Uterus (tissue), 4 donors: ENCODE measurements around the gene PSMB5. TPM values are rescaled to one million over a fixed set of nuclear protein-coding genes. Genes with fewer than 3 reads are reported as not detected.

Experiments
- DNase-seq, 2 donors: peaks; one replicate each; pipeline ENCODE4 v3.0.0-alpha.2; 2019 to 2020
- H3K27ac ChIP-seq, 2 donors: fragments of 200-600 bp; sonication (generic); 1 replicate in 1 of 2; 2 replicates in 1 of 2; pipeline ENCODE4 v1.5.1; 2016 to 2018
- H3K27me3 ChIP-seq, 2 donors: fragments of 200-600 bp; sonication (generic); one replicate each; pipeline ENCODE4 v1.5.1; 2018 to 2019; ENCODE audit warnings: control low read depth in 1 of 2
- H3K36me3 ChIP-seq, 2 donors: fragments of 200-600 bp; sonication (generic); one replicate each; pipeline ENCODE4 v1.5.1; 2019; ENCODE audit warnings: control low read depth in 1 of 2
- H3K4me1 ChIP-seq, 2 donors: fragments of 200-600 bp; sonication (generic); one replicate each; pipeline ENCODE4 v1.5.1; 2018 to 2019; ENCODE audit warnings: control low read depth in 1 of 2
- H3K4me3 ChIP-seq, 2 donors: fragments of 200-600 bp; sonication (generic); 1 replicate in 1 of 2; 2 replicates in 1 of 2; pipeline ENCODE4 v1.5.1; 2018 to 2019; ENCODE audit warnings: mild to moderate bottlenecking in 1 of 2
- H3K9me3 ChIP-seq, 2 donors: fragments of 200-600 bp; sonication (generic); one replicate each; pipeline ENCODE4 v1.5.1; 2019; ENCODE audit warnings: control low read depth in 1 of 2
- POLR2A ChIP-seq, 2 donors: fragments of 450-650 bp; IDR thresholded peaks; one replicate each; pipeline ENCODE4 v1.6.1; 2016; ENCODE audit warnings: antibody characterized with exemption in 2 of 2, mild to moderate bottlenecking in 1 of 2, moderate library complexity in 1 of 2
- intact Hi-C: fragments of 100-400 bp; cut with DNase I; formaldehyde crosslinking; loops from one replicate; pipeline ENCODE4 v1.15.1; 2023; ENCODE audit warnings: low total_unique reads
- total RNA-seq, 4 donors: library from RNA; depleted of rRNA in 3 of 4; stranded (reverse); fragments of >200 nt in 3 of 4; gene quantifications; one replicate each; pipeline versions ENCODE4 v1.1.0 to v1.2.4, GENCODE V29; 2014 to 2023
- TF ChIP-seq, protein P1 (sequence below), 4 experiments: fragments of 200-600 bp in 2 of 4; fragments of 450-650 bp in 2 of 4; sonication (generic) in 2 of 4; IDR thresholded peaks; one replicate each; pipeline ENCODE4 v1.5.1; 2016 to 2019; ENCODE audit warnings: antibody characterized with exemption in 4 of 4, mild to moderate bottlenecking in 2 of 4, moderate library complexity in 1 of 4
- donor health status: DM: yes; HTN: yes; CAD: no.

PSMB5 gene
- total RNA-seq, 4 donors from 2014 or later, result 18.4 to 121 (median 92.0) TPM

DNA sequence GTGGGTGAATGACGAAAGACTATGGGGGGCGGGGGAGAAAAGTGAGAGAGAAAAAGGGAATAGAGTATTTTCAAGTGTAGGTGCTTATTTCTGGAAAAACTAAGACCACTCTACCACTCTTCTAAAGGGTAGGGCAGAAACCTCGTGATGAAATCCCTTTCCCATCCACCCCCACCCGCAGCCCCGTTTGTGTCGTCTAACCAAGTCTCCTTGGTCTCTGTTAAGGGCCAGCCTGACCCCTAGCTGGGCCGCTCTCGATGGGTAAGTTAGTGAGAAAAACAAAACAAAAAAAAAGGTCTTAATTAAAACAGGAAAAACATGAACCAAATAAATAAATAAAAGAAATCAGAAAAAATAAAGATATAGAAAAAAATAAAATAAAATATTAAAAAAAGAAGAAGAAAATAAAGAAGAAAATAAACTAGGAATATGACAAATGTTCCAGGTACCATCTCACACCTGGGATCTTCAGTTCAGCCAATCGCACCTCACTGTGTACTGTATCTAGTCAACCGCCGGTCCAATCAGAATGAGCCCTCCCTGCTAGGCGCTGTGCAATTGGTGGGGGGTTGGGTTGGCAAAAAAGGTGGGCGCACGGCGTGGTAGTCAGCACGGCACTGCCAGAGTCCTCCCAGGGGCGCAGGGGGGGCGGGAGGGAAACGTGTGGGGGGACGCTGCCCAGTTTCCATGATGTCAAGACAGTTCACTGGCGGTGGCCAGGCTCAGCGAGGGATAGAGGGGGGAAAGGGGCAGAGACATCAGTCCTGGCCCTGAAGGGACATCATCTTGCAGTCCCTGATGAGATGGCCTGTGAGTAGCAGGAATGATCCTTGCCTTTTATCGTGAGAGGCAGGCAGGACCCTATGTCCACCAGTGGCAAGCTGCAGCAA is 32.4 kb upstream of the PSMB5 start:
- Histone ChIP-seq H3K4me3 (no peak overlapping the region), H3K27ac (no peak overlapping the region), H3K27me3 (no peaks in the 10 kb centered on the region), H3K4me1 (peaks cover 5 to 6% of the 10 kb centered on the region in 2 donors), H3K9me3 (no peaks in the 10 kb centered on the region), H3K36me3 (no peaks in the 10 kb centered on the region)
- no peak for DNase-seq
- intact Hi-C loops, result no loop called here
- TF ChIP-seq, protein P1, sequence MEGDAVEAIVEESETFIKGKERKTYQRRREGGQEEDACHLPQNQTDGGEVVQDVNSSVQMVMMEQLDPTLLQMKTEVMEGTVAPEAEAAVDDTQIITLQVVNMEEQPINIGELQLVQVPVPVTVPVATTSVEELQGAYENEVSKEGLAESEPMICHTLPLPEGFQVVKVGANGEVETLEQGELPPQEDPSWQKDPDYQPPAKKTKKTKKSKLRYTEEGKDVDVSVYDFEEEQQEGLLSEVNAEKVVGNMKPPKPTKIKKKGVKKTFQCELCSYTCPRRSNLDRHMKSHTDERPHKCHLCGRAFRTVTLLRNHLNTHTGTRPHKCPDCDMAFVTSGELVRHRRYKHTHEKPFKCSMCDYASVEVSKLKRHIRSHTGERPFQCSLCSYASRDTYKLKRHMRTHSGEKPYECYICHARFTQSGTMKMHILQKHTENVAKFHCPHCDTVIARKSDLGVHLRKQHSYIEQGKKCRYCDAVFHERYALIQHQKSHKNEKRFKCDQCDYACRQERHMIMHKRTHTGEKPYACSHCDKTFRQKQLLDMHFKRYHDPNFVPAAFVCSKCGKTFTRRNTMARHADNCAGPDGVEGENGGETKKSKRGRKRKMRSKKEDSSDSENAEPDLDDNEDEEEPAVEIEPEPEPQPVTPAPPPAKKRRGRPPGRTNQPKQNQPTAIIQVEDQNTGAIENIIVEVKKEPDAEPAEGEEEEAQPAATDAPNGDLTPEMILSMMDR (IDR thresholded peaks at IDR 0.05), result no peak
- TF ChIP-seq POLR2A (IDR thresholded peaks at IDR 0.05), result no peak

DNA sequence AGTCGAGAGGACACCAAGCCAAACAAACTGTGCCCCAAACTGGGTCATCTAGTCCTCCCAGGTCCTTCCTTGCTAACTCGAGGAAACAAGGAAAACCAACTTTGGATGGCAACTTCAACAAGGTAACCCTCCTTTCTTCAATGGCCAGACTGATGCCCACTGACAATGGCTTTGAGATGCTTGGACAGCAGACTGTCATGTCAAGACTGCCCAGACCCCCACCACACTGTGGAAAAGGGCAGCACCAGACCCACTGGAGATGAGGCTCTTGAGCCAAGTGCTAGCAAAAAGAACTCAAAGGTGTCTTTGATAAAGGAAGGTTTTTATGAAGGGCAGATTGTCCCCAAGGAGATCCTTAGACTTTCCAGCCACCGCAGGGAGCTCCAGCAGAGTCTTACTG is 31.7 kb upstream of the PSMB5 start:
- H3K36me3 ChIP-seq, result no peaks in the 10 kb centered on the region
- H3K27ac ChIP-seq, result no peak overlapping the region
- intact Hi-C loops, result no loop called here
- no peak for TF ChIP-seq POLR2A (IDR thresholded peaks at IDR 0.05)
- TF ChIP-seq, protein P1 (IDR thresholded peaks at IDR 0.05), result no peak
- no peak for DNase-seq
- no peaks in the 10 kb centered on the region for H3K9me3 ChIP-seq
- no peak overlapping the region for H3K4me3 ChIP-seq
- no peaks in the 10 kb centered on the region for H3K27me3 ChIP-seq
- H3K4me1 ChIP-seq, result no peaks in the 10 kb centered on the region

DNA sequence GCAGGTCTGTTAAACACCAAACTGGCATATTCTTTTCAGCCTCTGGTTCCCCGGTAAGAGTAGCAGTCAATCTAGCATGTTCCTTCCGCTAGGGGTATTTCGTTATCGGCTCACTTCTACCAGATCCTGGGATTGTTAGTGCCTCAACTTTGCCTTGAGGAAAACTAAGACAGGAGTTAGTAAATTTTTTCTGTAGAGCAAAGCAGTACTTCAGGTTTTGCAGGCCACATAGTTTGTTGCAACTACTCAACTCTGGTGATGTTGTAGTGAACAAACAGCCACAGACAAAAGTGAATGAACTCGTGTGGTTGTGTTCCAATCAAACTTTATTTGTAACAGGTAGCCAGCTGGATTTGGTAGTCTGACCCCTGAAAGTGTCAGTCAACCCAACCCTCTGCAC is 28.9 kb upstream of the PSMB5 start:
- intact Hi-C loops, result no loop called here
- Histone ChIP-seq H3K4me3 (no peak overlapping the region), H3K9me3 (no peaks in the 10 kb centered on the region), H3K4me1 (no peaks in the 10 kb centered on the region), H3K36me3 (no peaks in the 10 kb centered on the region), H3K27me3 (no peaks in the 10 kb centered on the region), H3K27ac (peak overlapping the region in 1 of 2 donors; percentile 6)
- TF ChIP-seq POLR2A (IDR thresholded peaks at IDR 0.05), result no peak
- DNase-seq, result no peak

DNA sequence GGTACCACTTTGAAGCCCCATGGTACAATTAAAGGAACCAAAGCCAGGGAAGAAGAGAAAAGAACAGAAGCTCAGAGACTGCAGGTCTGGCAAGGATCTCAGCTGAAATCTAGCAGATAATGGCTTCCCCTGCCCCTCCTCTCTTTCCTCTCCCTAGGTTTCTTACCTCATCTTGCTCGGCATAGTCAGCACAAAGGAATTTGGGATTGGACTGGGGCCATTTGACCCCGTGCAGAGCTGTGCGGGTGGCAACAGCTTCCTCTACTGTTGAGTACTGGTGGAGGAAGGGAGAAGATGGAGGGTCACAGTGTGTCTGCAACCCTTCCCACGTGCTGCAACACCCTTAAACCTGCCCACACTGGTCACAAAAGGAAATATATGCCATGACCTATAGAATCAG is 27.3 kb upstream of the PSMB5 start:
- intact Hi-C loops, result no loop called here
- H3K36me3 ChIP-seq, result no peaks in the 10 kb centered on the region
- H3K4me3 ChIP-seq, result no peak overlapping the region
- no peaks in the 10 kb centered on the region for H3K4me1 ChIP-seq
- no peaks in the 10 kb centered on the region for H3K27me3 ChIP-seq
- H3K9me3 ChIP-seq, result no peaks in the 10 kb centered on the region
- TF ChIP-seq, protein P1 (IDR thresholded peaks at IDR 0.05), result no peak
- no peak for TF ChIP-seq POLR2A (IDR thresholded peaks at IDR 0.05)
- H3K27ac ChIP-seq, result peak overlapping the region; percentile 44 to 75
- peak; percentile 84 to 88 for DNase-seq

DNA sequence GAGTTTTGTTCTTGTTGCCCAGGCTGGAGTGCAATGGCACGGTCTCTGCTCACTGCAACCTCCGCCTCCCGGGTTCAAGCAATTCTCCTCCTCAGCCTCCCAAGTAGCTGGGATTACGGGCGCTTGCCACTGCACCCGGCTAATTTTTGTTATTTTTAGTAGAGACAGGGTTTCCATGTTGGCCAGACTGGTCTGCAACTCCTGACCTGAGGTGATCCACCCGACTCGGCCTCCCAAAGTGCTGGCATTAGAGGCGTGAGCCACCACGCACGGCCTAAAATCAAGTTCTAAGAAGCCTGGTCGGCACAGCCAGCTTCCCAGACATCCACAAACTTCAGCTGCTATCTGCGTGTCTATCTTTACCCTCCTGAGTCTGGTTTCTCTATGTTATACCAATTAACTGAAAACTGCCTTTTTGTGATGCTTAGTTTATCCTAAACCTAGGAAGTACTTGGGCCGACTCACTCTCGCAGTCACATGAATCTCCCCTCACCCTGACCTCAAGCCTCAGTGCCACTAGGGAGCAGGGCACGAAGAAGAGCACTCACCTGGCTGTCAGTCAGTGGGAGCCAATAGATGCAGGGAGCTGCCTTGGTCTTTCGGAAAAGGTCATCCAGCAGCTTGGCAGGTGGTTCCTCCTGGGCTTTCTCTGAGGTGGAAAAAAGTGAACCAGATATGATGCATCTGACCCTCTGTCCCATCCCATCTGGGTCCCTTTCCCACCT is 26.0 kb upstream of the PSMB5 start:
- H3K36me3 ChIP-seq, result no peaks in the 10 kb centered on the region
- DNase-seq, result no peak
- H3K27me3 ChIP-seq, result no peaks in the 10 kb centered on the region

More for the DNA sequence above, 26.0 kb upstream of the PSMB5 start:
- H3K27ac ChIP-seq, result peak overlapping the region; percentile 44 to 75
- H3K9me3 ChIP-seq, result no peaks in the 10 kb centered on the region
- no peaks in the 10 kb centered on the region for H3K4me1 ChIP-seq
- TF ChIP-seq, protein P1 (IDR thresholded peaks at IDR 0.05), result no peak
- TF ChIP-seq POLR2A (IDR thresholded peaks at IDR 0.05), result no peak
- intact Hi-C loops, result no loop called here
- no peak overlapping the region for H3K4me3 ChIP-seq
